Parathyroid adenoma (tissue), 2 donors: ENCODE results near the gene RTN4IP1.

Source experiments
- H2AFZ ChIP-seq: fragments of 300-600 bp; sonication (generic); one replicate; pipeline ENCODE4 v1.7.0; 2017; ENCODE audit warnings: antibody characterized with exemption, mild to moderate bottlenecking
- H3K27ac ChIP-seq: fragments of 300-600 bp; sonication (generic); one replicate; pipeline ENCODE4 v1.7.0; 2017
- H3K27me3 ChIP-seq: fragments of 300-600 bp; sonication (generic); one replicate; pipeline ENCODE4 v1.7.0; 2017; ENCODE audit warnings: low read length; ENCODE audit not compliant: control insufficient read depth, insufficient read depth
- H3K36me3 ChIP-seq: fragments of 300-600 bp; sonication (generic); one replicate; pipeline ENCODE4 v1.7.0; 2017; ENCODE audit warnings: low read length; ENCODE audit not compliant: control insufficient read depth, insufficient read depth
- H3K4me1 ChIP-seq: fragments of 300-600 bp; sonication (generic); one replicate; pipeline ENCODE4 v1.7.0; 2017; ENCODE audit warnings: control low read depth
- H3K4me2 ChIP-seq: fragments of 300-600 bp; sonication (generic); one replicate; pipeline ENCODE4 v1.7.0; 2017; ENCODE audit warnings: low read length
- H3K4me3 ChIP-seq: fragments of 300-600 bp; sonication (generic); one replicate; pipeline ENCODE4 v1.7.0; 2017; ENCODE audit warnings: low read depth, low read length
- H3K79me2 ChIP-seq: fragments of 300-600 bp; sonication (generic); one replicate; pipeline ENCODE4 v1.7.0; 2017; ENCODE audit warnings: control low read depth
- H3K9ac ChIP-seq: fragments of 300-600 bp; sonication (generic); one replicate; pipeline ENCODE4 v1.7.0; 2017; ENCODE audit warnings: mild to moderate bottlenecking
- H3K9me3 ChIP-seq: fragments of 300-600 bp; sonication (generic); one replicate; pipeline ENCODE4 v1.7.0; 2017; ENCODE audit warnings: low read length; ENCODE audit not compliant: control insufficient read depth
- TF ChIP-seq, protein P1 (sequence below): fragments of 300-600 bp; sonication (generic); IDR thresholded peaks from one replicate; pipeline ENCODE4 v1.7.0; 2017; ENCODE audit warnings: antibody characterized with exemption, mild to moderate bottlenecking
- donor health status: primary hyperparathyroidism.

The RTN4IP1 gene

DNA sequence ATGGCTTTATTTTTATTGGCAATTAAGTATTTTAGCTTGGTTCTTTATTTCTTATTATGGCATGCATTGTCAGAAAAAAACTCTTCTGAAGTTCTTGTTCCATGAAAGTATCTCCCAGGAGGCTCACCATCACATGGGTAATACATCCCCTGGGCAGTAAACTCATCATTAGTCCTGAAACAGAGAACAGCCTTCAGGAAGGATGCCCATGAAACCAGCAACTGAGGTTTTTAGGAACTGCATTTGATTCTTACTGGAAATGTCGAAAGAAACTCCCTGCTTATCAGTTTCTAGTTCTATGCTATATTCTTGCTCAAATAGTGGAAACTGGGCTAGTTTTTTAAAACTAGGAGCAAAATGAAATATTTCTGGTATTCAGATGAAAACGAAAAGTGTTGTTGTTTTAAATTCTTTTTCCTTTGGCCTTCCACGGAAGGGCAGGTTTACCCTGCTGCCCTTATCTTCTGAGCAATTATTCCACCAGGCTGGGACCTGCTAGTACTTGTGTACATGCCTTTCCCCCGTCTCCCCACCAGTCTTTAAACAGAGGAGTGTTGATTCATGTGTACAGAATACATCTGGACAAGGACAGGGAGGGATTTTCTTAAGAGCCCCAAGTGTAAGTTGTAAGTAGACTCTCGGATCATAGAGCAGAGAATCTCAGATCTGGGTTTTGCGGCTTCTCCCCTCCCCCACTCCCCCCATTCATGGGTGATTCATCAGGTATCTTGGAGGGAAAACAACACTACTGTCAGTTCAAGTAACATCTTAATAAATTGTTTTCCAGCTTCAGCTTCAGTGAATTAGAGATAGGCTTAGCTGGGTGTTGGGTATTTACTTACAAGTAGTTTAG lies 81.5 kb downstream of the RTN4IP1 start:
- H3K4me3 ChIP-seq: no peak overlapping the region
- no peaks in the 10 kb centered on the region for H3K9me3 ChIP-seq
- H3K36me3 ChIP-seq: no peaks in the 10 kb centered on the region
- H3K9ac ChIP-seq: no peak overlapping the region
- no peaks in the 10 kb centered on the region for H3K79me2 ChIP-seq
- TF ChIP-seq, protein P1, sequence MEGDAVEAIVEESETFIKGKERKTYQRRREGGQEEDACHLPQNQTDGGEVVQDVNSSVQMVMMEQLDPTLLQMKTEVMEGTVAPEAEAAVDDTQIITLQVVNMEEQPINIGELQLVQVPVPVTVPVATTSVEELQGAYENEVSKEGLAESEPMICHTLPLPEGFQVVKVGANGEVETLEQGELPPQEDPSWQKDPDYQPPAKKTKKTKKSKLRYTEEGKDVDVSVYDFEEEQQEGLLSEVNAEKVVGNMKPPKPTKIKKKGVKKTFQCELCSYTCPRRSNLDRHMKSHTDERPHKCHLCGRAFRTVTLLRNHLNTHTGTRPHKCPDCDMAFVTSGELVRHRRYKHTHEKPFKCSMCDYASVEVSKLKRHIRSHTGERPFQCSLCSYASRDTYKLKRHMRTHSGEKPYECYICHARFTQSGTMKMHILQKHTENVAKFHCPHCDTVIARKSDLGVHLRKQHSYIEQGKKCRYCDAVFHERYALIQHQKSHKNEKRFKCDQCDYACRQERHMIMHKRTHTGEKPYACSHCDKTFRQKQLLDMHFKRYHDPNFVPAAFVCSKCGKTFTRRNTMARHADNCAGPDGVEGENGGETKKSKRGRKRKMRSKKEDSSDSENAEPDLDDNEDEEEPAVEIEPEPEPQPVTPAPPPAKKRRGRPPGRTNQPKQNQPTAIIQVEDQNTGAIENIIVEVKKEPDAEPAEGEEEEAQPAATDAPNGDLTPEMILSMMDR: no peak
- no peak overlapping the region for H3K4me2 ChIP-seq
- H3K4me1 ChIP-seq: no peaks in the 10 kb centered on the region
- no peak overlapping the region for H2AFZ ChIP-seq
- no peaks in the 10 kb centered on the region for H3K27me3 ChIP-seq
- H3K27ac ChIP-seq: no peak overlapping the region

DNA sequence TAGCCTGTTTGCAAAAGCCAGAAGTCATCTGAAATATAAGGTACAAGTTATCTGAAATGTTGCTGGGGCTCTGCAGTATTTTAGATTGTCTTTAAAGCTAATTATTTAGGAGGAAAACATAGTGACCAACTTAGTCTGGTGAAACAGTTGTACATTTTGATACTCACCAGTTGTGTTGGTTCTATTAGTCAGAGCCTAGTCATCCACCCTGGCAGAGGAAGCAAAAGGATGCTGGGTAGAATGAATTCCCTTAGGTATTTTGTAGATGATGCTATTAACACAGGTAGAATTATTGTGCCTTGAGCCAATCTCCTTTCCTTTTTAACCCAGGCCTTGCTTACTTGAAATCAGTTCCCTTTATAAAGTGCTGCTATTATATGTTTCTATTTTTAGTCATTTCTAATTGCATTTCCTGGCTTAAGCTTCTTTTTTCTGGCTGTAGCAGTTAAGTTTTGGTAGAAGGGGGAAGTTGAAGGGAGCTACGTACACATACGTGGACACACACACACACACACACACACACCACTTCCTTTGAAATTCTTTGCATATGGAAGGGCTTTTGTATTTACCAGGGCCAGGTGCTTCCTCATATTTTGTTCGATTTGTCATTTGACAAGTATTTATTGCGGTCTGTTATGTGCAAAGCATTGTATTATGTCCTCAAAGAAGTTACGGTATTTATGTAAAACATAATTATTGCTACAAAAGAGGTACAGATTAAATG lies 82.4 kb downstream of the RTN4IP1 start:
- no peaks in the 10 kb centered on the region for H3K9me3 ChIP-seq
- H2AFZ ChIP-seq: no peak overlapping the region
- H3K27ac ChIP-seq: no peak overlapping the region
- H3K27me3 ChIP-seq: no peaks in the 10 kb centered on the region
- no peaks in the 10 kb centered on the region for H3K79me2 ChIP-seq
- H3K9ac ChIP-seq: peak overlapping the region; percentile 9
- H3K4me2 ChIP-seq: no peak overlapping the region
- H3K4me1 ChIP-seq: no peaks in the 10 kb centered on the region
- H3K36me3 ChIP-seq: no peaks in the 10 kb centered on the region
- TF ChIP-seq, protein P1: no peak
- no peak overlapping the region for H3K4me3 ChIP-seq

DNA sequence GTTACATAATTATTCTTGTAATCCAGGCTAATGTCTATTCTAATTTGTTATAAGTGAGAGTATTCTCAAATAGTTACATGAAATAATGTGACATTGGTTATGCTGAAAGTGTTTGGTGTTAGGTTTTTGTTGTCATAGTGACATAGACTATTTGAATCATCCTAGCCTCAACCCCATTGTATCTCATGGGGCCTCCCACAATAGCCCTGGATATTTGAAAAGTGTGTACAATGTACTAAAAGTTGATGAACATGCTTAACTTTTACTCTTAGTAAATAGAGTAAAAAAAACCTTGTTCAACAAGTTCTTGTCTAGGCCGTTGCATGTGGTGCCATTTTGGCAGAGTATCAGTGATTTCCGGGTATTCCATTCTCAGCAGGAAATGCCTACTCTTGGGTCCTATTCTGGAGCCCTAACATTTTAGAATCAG lies 83.0 kb downstream of the RTN4IP1 start:
- Histone ChIP-seq H3K4me3 (no peak overlapping the region), H3K9ac (peak overlapping the region; percentile 9), H3K9me3 (no peaks in the 10 kb centered on the region), H3K79me2 (no peaks in the 10 kb centered on the region), H2AFZ (no peak overlapping the region), H3K36me3 (no peaks in the 10 kb centered on the region), H3K4me1 (no peaks in the 10 kb centered on the region), H3K27me3 (no peaks in the 10 kb centered on the region), H3K4me2 (no peak overlapping the region), H3K27ac (no peak overlapping the region)
- TF ChIP-seq, protein P1: no peak

DNA sequence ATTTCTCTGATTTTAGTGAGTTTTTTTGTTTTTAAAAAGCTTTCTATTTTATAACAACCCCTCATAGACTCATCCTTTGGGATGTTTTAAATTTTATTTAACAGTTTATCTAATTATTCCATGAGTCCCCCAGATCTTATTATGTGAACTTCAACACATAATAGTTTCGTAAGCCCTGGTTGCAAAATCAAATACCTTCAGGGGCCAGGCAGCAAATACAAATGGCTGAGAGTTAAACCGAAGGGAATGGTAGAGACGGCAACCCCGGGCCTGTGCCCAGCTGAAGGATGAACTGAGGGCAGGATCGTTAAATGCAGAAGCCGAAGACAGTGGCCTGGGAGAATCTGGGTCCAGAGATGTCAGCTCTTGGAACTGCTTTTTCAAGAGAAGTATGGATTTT lies 88.4 kb downstream of the RTN4IP1 start:
- H3K4me1 ChIP-seq: no peaks in the 10 kb centered on the region
- TF ChIP-seq, protein P1: no peak
- no peaks in the 10 kb centered on the region for H3K79me2 ChIP-seq
- H3K36me3 ChIP-seq: no peaks in the 10 kb centered on the region
- no peak overlapping the region for H3K4me3 ChIP-seq
- no peaks in the 10 kb centered on the region for H3K9me3 ChIP-seq
- H3K27ac ChIP-seq: no peak overlapping the region
- no peak overlapping the region for H3K9ac ChIP-seq
- H3K27me3 ChIP-seq: no peaks in the 10 kb centered on the region
- no peak overlapping the region for H2AFZ ChIP-seq
- H3K4me2 ChIP-seq: no peak overlapping the region
